Measurements from ENCODE around the gene NEURL4.

Gene NEURL4

GRCh38 chr17:7332111-7332510 is 3.0 kb upstream of the NEURL4 start:
- no peak for TF ChIP-seq ARNTL (CRISPR knock-in tag; IDR thresholded peaks at IDR 0.05; ENCODE audit: borderline replicate concordance, low read depth)
- no peak for TF ChIP-seq PPARA (CRISPR knock-in tag; IDR thresholded peaks at IDR 0.05; ENCODE audit: borderline replicate concordance)
- no peak for TF ChIP-seq ZNF70 (CRISPR knock-in tag; IDR thresholded peaks at IDR 0.05)
- TF ChIP-seq POU6F1 (CRISPR knock-in tag; IDR thresholded peaks at IDR 0.05; ENCODE audit: borderline replicate concordance, low read depth): no peak
- no peak for TF ChIP-seq OSR1 (CRISPR knock-in tag; IDR thresholded peaks at IDR 0.05)
- TF ChIP-seq GLIS3 (CRISPR knock-in tag; IDR thresholded peaks at IDR 0.05): no peak
- TF ChIP-seq CSDC2 (CRISPR knock-in tag; IDR thresholded peaks at IDR 0.05): no peak

DNA sequence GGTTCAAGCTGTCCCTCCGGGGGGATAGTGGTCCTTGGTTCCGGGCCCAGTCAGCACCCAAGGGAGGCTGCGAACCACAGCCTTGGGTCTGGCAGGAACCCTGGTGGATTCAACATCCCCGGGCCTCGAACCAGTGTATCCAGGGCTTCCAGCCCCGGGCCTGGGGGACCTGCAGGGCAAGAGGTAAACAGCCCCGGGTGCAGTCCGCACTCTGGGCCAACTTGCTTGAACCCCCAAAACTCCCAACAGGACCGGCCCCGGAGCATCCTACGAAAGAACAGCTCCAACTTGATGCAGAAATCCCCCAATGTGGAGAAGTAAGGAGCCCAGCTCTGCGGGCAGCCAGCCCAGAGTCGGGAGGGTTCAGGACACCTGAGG is 1.5 kb upstream of the NEURL4 start:
- TF ChIP-seq, protein P1, sequence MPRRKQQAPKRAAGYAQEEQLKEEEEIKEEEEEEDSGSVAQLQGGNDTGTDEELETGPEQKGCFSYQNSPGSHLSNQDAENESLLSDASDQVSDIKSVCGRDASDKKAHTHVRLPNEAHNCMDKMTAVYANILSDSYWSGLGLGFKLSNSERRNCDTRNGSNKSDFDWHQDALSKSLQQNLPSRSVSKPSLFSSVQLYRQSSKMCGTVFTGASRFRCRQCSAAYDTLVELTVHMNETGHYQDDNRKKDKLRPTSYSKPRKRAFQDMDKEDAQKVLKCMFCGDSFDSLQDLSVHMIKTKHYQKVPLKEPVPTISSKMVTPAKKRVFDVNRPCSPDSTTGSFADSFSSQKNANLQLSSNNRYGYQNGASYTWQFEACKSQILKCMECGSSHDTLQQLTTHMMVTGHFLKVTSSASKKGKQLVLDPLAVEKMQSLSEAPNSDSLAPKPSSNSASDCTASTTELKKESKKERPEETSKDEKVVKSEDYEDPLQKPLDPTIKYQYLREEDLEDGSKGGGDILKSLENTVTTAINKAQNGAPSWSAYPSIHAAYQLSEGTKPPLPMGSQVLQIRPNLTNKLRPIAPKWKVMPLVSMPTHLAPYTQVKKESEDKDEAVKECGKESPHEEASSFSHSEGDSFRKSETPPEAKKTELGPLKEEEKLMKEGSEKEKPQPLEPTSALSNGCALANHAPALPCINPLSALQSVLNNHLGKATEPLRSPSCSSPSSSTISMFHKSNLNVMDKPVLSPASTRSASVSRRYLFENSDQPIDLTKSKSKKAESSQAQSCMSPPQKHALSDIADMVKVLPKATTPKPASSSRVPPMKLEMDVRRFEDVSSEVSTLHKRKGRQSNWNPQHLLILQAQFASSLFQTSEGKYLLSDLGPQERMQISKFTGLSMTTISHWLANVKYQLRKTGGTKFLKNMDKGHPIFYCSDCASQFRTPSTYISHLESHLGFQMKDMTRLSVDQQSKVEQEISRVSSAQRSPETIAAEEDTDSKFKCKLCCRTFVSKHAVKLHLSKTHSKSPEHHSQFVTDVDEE (CRISPR knock-in tag; IDR thresholded peaks at IDR 0.05): no peak
- TF ChIP-seq ZNF8 (CRISPR knock-in tag; IDR thresholded peaks at IDR 0.05): no peak
- no peak for TF ChIP-seq SNAI2 (CRISPR knock-in tag; IDR thresholded peaks at IDR 0.05)
- TF ChIP-seq, protein P2, sequence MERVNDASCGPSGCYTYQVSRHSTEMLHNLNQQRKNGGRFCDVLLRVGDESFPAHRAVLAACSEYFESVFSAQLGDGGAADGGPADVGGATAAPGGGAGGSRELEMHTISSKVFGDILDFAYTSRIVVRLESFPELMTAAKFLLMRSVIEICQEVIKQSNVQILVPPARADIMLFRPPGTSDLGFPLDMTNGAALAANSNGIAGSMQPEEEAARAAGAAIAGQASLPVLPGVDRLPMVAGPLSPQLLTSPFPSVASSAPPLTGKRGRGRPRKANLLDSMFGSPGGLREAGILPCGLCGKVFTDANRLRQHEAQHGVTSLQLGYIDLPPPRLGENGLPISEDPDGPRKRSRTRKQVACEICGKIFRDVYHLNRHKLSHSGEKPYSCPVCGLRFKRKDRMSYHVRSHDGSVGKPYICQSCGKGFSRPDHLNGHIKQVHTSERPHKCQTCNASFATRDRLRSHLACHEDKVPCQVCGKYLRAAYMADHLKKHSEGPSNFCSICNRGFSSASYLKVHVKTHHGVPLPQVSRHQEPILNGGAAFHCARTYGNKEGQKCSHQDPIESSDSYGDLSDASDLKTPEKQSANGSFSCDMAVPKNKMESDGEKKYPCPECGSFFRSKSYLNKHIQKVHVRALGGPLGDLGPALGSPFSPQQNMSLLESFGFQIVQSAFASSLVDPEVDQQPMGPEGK (CRISPR knock-in tag; IDR thresholded peaks at IDR 0.05; ENCODE audit: borderline replicate concordance): no peak
- no peak for TF ChIP-seq ZNF70 (CRISPR knock-in tag; IDR thresholded peaks at IDR 0.05)
- TF ChIP-seq ESRRG (CRISPR knock-in tag; IDR thresholded peaks at IDR 0.05): no peak
- TF ChIP-seq BACH2 (CRISPR knock-in tag; IDR thresholded peaks at IDR 0.05; ENCODE audit: borderline replicate concordance): no peak
- TF ChIP-seq POU6F1 (CRISPR knock-in tag; IDR thresholded peaks at IDR 0.05; ENCODE audit: borderline replicate concordance, low read depth): no peak
- no peak for TF ChIP-seq CREB5 (CRISPR knock-in tag; IDR thresholded peaks at IDR 0.05; ENCODE audit: low read depth)

More at GRCh38 chr17:7332111-7332510, 3.0 kb upstream of the NEURL4 start:
- no peak for ATAC-seq

DNA sequence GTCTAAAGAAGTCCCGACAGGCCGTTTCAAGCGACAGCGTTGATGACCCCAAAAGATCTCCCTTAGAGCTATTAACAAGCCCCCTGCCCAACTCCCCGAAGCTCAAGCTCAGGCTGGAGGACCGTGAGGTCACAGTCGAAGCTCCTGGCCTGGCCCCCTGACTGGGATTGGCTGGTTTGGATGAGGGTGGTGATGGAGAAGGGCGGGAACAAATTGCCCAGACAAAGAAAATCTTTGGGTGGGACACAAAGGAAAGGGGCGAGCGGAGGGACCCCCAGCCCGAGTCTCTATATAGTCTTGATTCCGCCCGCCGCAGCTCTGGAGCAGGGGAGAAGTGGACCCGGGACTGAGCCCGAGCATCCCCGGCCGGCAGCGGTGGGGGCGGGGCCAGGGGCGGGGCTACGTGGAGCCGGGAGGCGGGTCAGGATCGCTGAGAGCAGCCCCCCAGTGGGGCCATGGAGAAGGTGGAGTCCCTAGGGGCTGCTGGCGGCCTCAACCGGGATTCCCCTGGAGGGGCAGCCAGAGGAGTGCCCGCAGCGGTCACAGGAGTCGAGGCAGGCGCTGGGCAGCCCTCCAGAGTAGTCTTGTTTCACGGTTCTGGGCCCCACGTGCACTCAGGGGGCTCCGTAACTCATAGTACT is 982 bp upstream of the NEURL4 start:
- ATAC-seq: peak; percentile 89
- TF ChIP-seq ISL1 (CRISPR knock-in tag; IDR thresholded peaks at IDR 0.05) (no peak), CSDC2 (CRISPR knock-in tag; IDR thresholded peaks at IDR 0.05) (no peak), SNAI2 (CRISPR knock-in tag; IDR thresholded peaks at IDR 0.05) (no peak), ZNF70 (CRISPR knock-in tag; IDR thresholded peaks at IDR 0.05) (no peak), ARNTL (CRISPR knock-in tag; IDR thresholded peaks at IDR 0.05; ENCODE audit: borderline replicate concordance, low read depth) (no peak), RARB (CRISPR knock-in tag; IDR thresholded peaks at IDR 0.05) (no peak), TOX (CRISPR knock-in tag; IDR thresholded peaks at IDR 0.05; ENCODE audit: borderline replicate concordance) (no peak), ZNF8 (CRISPR knock-in tag; IDR thresholded peaks at IDR 0.05) (no peak), PPARA (CRISPR knock-in tag; IDR thresholded peaks at IDR 0.05; ENCODE audit: borderline replicate concordance) (no peak), ZC3H10 (CRISPR knock-in tag; IDR thresholded peaks at IDR 0.05) (no peak), POU6F1 (CRISPR knock-in tag; IDR thresholded peaks at IDR 0.05; ENCODE audit: borderline replicate concordance, low read depth) (no peak)
- TF ChIP-seq, protein P1 (CRISPR knock-in tag; IDR thresholded peaks at IDR 0.05): no peak
- TF ChIP-seq, protein P3, sequence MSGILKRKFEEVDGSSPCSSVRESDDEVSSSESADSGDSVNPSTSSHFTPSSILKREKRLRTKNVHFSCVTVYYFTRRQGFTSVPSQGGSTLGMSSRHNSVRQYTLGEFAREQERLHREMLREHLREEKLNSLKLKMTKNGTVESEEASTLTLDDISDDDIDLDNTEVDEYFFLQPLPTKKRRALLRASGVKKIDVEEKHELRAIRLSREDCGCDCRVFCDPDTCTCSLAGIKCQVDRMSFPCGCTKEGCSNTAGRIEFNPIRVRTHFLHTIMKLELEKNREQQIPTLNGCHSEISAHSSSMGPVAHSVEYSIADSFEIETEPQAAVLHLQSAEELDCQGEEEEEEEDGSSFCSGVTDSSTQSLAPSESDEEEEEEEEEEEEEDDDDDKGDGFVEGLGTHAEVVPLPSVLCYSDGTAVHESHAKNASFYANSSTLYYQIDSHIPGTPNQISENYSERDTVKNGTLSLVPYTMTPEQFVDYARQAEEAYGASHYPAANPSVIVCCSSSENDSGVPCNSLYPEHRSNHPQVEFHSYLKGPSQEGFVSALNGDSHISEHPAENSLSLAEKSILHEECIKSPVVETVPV (CRISPR knock-in tag; IDR thresholded peaks at IDR 0.05): no peak

More for the DNA sequence above, 1.5 kb upstream of the NEURL4 start:
- no peak for ATAC-seq
